Keratinocyte (primary cell): ENCODE measurements around the gene TM2D1.

Experiments
- CTCF ChIP-seq, 3 experiments: IDR thresholded peaks in 1 of 3; conservative IDR thresholded peaks in 1 of 3; optimal IDR thresholded peaks in 1 of 3; 2 replicates in 2 of 3; 3 replicates in 1 of 3; pipeline versions ENCODE3 to v1.5.1; 2011; ENCODE audit warnings: low read length in 3 of 3, mild to moderate bottlenecking in 3 of 3, moderate library complexity in 2 of 3, control low read depth in 1 of 3, inconsistent platforms in 1 of 3; ENCODE audit not compliant: insufficient read depth in 2 of 3; ENCODE audit errors: extremely low read depth in 1 of 3
- EZH2 ChIP-seq: IDR thresholded peaks from one replicate; pipeline ENCODE4 v1.6.1; 2012; ENCODE audit warnings: inconsistent platforms, mild to moderate bottlenecking, low read length, moderate library complexity

- TF ChIP-seq EZH2: no peak
- no peak for TF ChIP-seq CTCF (optimal IDR thresholded peaks at IDR 0.05 in 1 of 3, IDR thresholded peaks at IDR 0.05 in 1 of 3, conservative IDR thresholded peaks at IDR 0.05 in 1 of 3; ENCODE audit: extremely low read depth in 1 of 3, insufficient read depth in 2 of 3, low read length in 3 of 3)
These were observed 13.0 kb downstream of the TM2D1 start for GRCh38 chr1:61711969-61712368.
